H9 (cell line): ENCODE data around the gene C1QTNF2. TPM values are rescaled to one million over a fixed set of nuclear protein-coding genes. Genes with fewer than 3 reads are reported as not detected.

ENCODE experiments used
- DNase-seq: peaks from one replicate; pipeline ENCODE4 v3.0.0-alpha.2; 2017
- H2AFZ ChIP-seq: one replicate; pipeline ENCODE4 v1.6.1; 2013; ENCODE audit warnings: mild to moderate bottlenecking, low read length, control low read depth, moderate library complexity
- H2AK5ac ChIP-seq: 2 replicates; pipeline ENCODE4 v1.6.1; 2013; ENCODE audit warnings: low read length, control low read depth, mixed read lengths; ENCODE audit not compliant: insufficient read length
- H2BK120ac ChIP-seq: one replicate; pipeline ENCODE4 v1.6.1; 2013; ENCODE audit warnings: low read depth, mild to moderate bottlenecking, low read length, control low read depth, inconsistent platforms; ENCODE audit not compliant: poor library complexity, severe bottlenecking
- H2BK12ac ChIP-seq: 2 replicates; pipeline ENCODE4 v1.6.1; 2013; ENCODE audit warnings: low read length, control low read depth, mixed read lengths, low read depth; ENCODE audit not compliant: insufficient read length
- H2BK15ac ChIP-seq: 2 replicates; pipeline ENCODE4 v1.6.1; 2013; ENCODE audit warnings: low read depth, low read length, control low read depth
- H2BK20ac ChIP-seq: one replicate; pipeline ENCODE4 v1.6.1; 2013; ENCODE audit warnings: low read depth, mild to moderate bottlenecking, low read length, control low read depth, inconsistent platforms; ENCODE audit not compliant: poor library complexity, severe bottlenecking
- H2BK5ac ChIP-seq: 2 replicates; pipeline ENCODE4 v1.6.1; 2013; ENCODE audit warnings: low read length, control low read depth, mixed read lengths; ENCODE audit not compliant: insufficient read length
- H3K14ac ChIP-seq: 2 replicates; pipeline ENCODE4 v1.6.1; 2013; ENCODE audit warnings: low read length, control low read depth; ENCODE audit not compliant: insufficient read depth
- H3K18ac ChIP-seq: 2 replicates; pipeline ENCODE4 v1.6.1; 2013; ENCODE audit warnings: low read depth, mild to moderate bottlenecking, mixed read lengths, low read length, control low read depth; ENCODE audit not compliant: insufficient read length
- H3K23ac ChIP-seq: 2 replicates; pipeline ENCODE4 v1.6.1; 2013; ENCODE audit warnings: low read length, control low read depth, mixed read lengths, low read depth; ENCODE audit not compliant: insufficient read length
- H3K23me2 ChIP-seq: 2 replicates; pipeline ENCODE4 v1.6.1; 2013; ENCODE audit warnings: low read depth, mild to moderate bottlenecking, mixed read lengths, low read length, control low read depth; ENCODE audit not compliant: insufficient read length, poor library complexity, severe bottlenecking
- H3K27ac ChIP-seq: 2 replicates; pipeline ENCODE4 v1.5.1; 2013; ENCODE audit warnings: low read length, control low read depth, mixed read lengths, low read depth; ENCODE audit not compliant: insufficient read length
- H3K27me3 ChIP-seq: 2 replicates; pipeline ENCODE4 v1.6.1; 2013; ENCODE audit warnings: low read length, control low read depth, inconsistent platforms; ENCODE audit not compliant: insufficient read depth
- H3K4ac ChIP-seq: 2 replicates; pipeline ENCODE4 v1.6.1; 2013; ENCODE audit warnings: low read depth, mild to moderate bottlenecking, control low read depth, inconsistent platforms, low read length, moderate library complexity
- H3K4me1 ChIP-seq: 2 replicates; pipeline ENCODE4 v1.6.1; 2013; ENCODE audit warnings: low read length, control low read depth, inconsistent platforms; ENCODE audit not compliant: insufficient read depth
- H3K4me2 ChIP-seq: 2 replicates; pipeline ENCODE4 v1.6.1; 2013; ENCODE audit warnings: low read length, control low read depth, mixed read lengths; ENCODE audit not compliant: insufficient read length, insufficient read depth
- H3K56ac ChIP-seq: 2 replicates; pipeline ENCODE4 v1.6.1; 2013; ENCODE audit warnings: low read depth, mild to moderate bottlenecking, mixed read lengths, low read length, control low read depth; ENCODE audit not compliant: insufficient read length
- H3K79me1 ChIP-seq: 2 replicates; pipeline ENCODE4 v1.6.1; 2013; ENCODE audit warnings: low read depth, mild to moderate bottlenecking, moderate library complexity, low read length, control low read depth, inconsistent platforms; ENCODE audit not compliant: insufficient read depth, poor library complexity, severe bottlenecking
- H3K79me2 ChIP-seq: 2 replicates; pipeline ENCODE4 v1.6.1; 2013; ENCODE audit warnings: low read length, control low read depth, inconsistent platforms; ENCODE audit not compliant: insufficient read depth
- H3K9ac ChIP-seq: 2 replicates; pipeline ENCODE4 v1.6.1; 2013; ENCODE audit warnings: low read length, control low read depth, mixed read lengths; ENCODE audit not compliant: insufficient read length; ENCODE audit errors: extremely low read depth
- H3K9me3 ChIP-seq: one replicate; pipeline ENCODE4 v1.6.1; 2013; ENCODE audit warnings: low read depth, low read length, inconsistent platforms; ENCODE audit not compliant: control insufficient read depth
- H3T11ph ChIP-seq: one replicate; pipeline ENCODE4 v1.6.1; 2013; ENCODE audit warnings: mild to moderate bottlenecking, low read length, control low read depth, inconsistent platforms
- H4K20me1 ChIP-seq: one replicate; pipeline ENCODE4 v1.6.1; 2013; ENCODE audit not compliant: control insufficient read depth, insufficient read length, insufficient read depth
- H4K5ac ChIP-seq: 2 replicates; pipeline ENCODE4 v1.6.1; 2013; ENCODE audit warnings: low read depth, mild to moderate bottlenecking, mixed read lengths, low read length, control low read depth; ENCODE audit not compliant: insufficient read length
- H4K8ac ChIP-seq: replicated peaks from 2 replicates; pipeline ENCODE4 v1.6.1; 2013; ENCODE audit warnings: low read length, control low read depth, mixed read lengths, low read depth; ENCODE audit not compliant: insufficient read length
- H4K91ac ChIP-seq: 2 replicates; pipeline ENCODE4 v1.6.1; 2013; ENCODE audit warnings: low read depth, mild to moderate bottlenecking, moderate library complexity, mixed read lengths, low read length, control low read depth; ENCODE audit not compliant: insufficient read length
- H3K27ac Mint-ChIP-seq, 3 experiments: 2 replicates in 2 of 3; 3 replicates in 1 of 3; pipeline ENCODE4 v1.8.0; 2020 to 2021; ENCODE audit warnings: mixed read lengths in 3 of 3, mild to moderate bottlenecking in 1 of 3, moderate library complexity in 1 of 3
- H3K27me3 Mint-ChIP-seq: 2 replicates; pipeline ENCODE4 v1.8.0; 2021; ENCODE audit warnings: low read depth, mild to moderate bottlenecking, moderate library complexity, mixed read lengths
- H3K36me3 Mint-ChIP-seq, 3 experiments: 2 replicates in 2 of 3; 3 replicates in 1 of 3; pipeline ENCODE4 v1.8.0; 2020 to 2021; ENCODE audit warnings: low read depth in 3 of 3, mixed read lengths in 3 of 3; ENCODE audit not compliant: insufficient read depth in 1 of 3
- H3K4me1 Mint-ChIP-seq, 2 experiments: 2 replicates each; pipeline ENCODE4 v1.8.0; 2020; ENCODE audit warnings: mixed read lengths in 2 of 2
- H3K4me3 Mint-ChIP-seq, 2 experiments: 2 replicates in 1 of 2; 3 replicates in 1 of 2; pipeline ENCODE4 v1.8.0; 2020 to 2021; ENCODE audit warnings: mild to moderate bottlenecking in 2 of 2, mixed read lengths in 2 of 2, moderate library complexity in 1 of 2
- H3K9me3 Mint-ChIP-seq, 2 experiments: 2 replicates in 1 of 2; 3 replicates in 1 of 2; pipeline ENCODE4 v1.8.0; 2020; ENCODE audit warnings: mild to moderate bottlenecking in 2 of 2, mixed read lengths in 2 of 2, moderate library complexity in 1 of 2
- WGBS: extraction: QIAGEN DNeasy Blood & Tissue Kit; methylation state at CpG from one replicate; pipeline ENCODE4 v1.1.7; 2013; ENCODE audit warnings: missing lambda C conversion rate, low lambda C conversion rate, mixed read lengths; ENCODE audit not compliant: insufficient read length; ENCODE audit errors: extremely low coverage; 5-methylcytosine and 5-hydroxymethylcytosine counted together
- total RNA-seq: library from RNA; stranded (reverse); gene quantifications from 2 replicates; pipeline ENCODE4 v1.2.1, GENCODE V29; 2021
- TF ChIP-seq, protein P1 (sequence below): fragments of 200-600 bp; sonication (generic); conservative IDR thresholded peaks from 3 replicates; pipeline ENCODE4 v1.8.0; 2021; ENCODE audit warnings: antibody characterized with exemption, mild to moderate bottlenecking

C1QTNF2 gene
- total RNA-seq, 1 experiment from 2014 or later = 0.59 TPM

DNA sequence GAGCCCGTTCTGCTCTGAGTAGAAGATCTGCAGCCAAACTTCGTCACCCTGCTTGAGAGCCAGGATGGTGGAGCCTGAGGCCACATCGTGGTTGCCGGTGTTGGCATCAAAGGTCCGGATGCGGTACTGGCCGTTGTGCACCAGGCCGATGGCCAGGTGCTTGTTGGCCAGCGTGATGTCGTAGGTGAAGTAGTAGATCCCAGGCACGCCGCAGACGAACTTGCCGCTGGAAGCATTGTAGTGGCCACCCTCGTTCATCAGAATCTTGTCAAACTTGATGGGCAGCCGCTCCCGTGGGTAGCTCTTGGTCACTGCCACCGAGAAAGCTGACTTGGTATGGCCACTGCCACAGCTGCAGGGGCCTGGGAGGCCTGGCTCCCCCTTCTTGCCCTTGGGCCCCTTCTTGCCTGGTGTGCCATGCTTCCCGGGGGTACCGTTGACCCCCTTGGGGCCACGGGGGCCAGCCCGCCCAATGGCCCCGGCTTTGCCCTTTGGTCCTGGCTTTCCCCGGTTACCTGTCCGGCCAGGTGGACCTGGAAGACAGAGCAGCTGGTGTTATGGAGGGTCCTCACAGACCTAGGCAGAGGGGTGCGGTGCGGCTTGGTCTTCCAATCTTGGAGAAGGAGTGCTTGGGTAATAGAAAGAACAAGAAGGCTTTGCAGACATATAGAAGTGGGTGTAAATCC, 21.0 kb downstream of the C1QTNF2 start:
- Histone ChIP-seq H4K91ac (no peak overlapping the region), H4K20me1 (no peaks in the 10 kb centered on the region), H2BK15ac (no peak overlapping the region), H3K4ac (no peak overlapping the region), H4K8ac (no peak overlapping the region), H2BK12ac (no peak overlapping the region), H3K23ac (no peak overlapping the region), H3K27me3 (no peaks in the 10 kb centered on the region), H2BK120ac (no peak overlapping the region), H2AFZ (no peak overlapping the region), H3K27ac (no peak overlapping the region), H3K23me2 (no peaks in the 10 kb centered on the region), H3K18ac (no peak overlapping the region), H4K5ac (no peak overlapping the region), H2BK5ac (no peak overlapping the region), H3K56ac (no peak overlapping the region), H3K79me1 (no peaks in the 10 kb centered on the region), H3K4me2 (no peak overlapping the region), H3K4me1 (peaks cover 2% of the 10 kb centered on the region; the same call in 1 of the 2 replicates), H3T11ph (no peak overlapping the region), H2AK5ac (no peak overlapping the region), H2BK20ac (no peak overlapping the region), H3K9me3 (no peaks in the 10 kb centered on the region), H3K14ac (no peak overlapping the region), H3K79me2 (no peaks in the 10 kb centered on the region), H3K9ac (no peak overlapping the region)
- Mint-ChIP-seq H3K4me3 (no peak overlapping the region), H3K4me1 (peaks cover 5 to 7% of the 10 kb centered on the region in 2 experiments), H3K27ac (peak overlapping the region in 1 of 3 experiments; percentile 67; a peak in 1 of 7 replicates), H3K27me3 (no peaks in the 10 kb centered on the region), H3K36me3 (no peaks in the 10 kb centered on the region), H3K9me3 (no peaks in the 10 kb centered on the region)
- TF ChIP-seq, protein P1, sequence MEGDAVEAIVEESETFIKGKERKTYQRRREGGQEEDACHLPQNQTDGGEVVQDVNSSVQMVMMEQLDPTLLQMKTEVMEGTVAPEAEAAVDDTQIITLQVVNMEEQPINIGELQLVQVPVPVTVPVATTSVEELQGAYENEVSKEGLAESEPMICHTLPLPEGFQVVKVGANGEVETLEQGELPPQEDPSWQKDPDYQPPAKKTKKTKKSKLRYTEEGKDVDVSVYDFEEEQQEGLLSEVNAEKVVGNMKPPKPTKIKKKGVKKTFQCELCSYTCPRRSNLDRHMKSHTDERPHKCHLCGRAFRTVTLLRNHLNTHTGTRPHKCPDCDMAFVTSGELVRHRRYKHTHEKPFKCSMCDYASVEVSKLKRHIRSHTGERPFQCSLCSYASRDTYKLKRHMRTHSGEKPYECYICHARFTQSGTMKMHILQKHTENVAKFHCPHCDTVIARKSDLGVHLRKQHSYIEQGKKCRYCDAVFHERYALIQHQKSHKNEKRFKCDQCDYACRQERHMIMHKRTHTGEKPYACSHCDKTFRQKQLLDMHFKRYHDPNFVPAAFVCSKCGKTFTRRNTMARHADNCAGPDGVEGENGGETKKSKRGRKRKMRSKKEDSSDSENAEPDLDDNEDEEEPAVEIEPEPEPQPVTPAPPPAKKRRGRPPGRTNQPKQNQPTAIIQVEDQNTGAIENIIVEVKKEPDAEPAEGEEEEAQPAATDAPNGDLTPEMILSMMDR = no peak
- no CpG with 5 or more reads among the region's 27 CpGs for WGBS
- no peak for DNase-seq
